ENCODE measurements around the gene RNF113B. TPM values are rescaled to one million over a fixed set of nuclear protein-coding genes. Genes with fewer than 3 reads are reported as not detected.

Gene RNF113B
- total RNA-seq, 1 donor from 2014 or later = not detected

DNA sequence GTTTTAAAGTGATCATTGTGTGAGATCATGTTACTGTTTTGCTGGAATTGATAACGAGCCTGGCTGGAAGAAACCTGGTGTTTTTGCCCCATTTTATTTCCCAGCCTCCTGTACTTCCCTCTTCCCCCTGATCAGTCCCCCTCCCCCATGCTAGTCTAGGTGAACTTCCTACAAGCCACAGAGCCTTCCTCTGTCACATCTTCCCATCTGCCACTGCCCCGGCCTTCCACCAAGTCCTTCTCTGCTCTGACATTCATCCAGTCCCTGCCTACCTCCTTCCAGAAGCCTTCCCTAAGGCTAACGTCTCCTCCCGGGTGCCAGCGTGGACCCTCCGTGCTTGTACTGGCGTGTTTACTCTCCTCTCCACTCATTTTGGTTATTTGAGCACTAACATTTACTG is 19.9 kb downstream of the RNF113B start:
- Mint-ChIP-seq H3K36me3 (ENCODE audit: low read depth, unreplicated experiment) (peaks cover 6% of the 10 kb centered on the region), H3K9me3 (ENCODE audit: unreplicated experiment) (no peaks in the 10 kb centered on the region), H3K4me3 (ENCODE audit: unreplicated experiment) (peak overlapping the region; percentile 8), H3K4me1 (ENCODE audit: low read depth, unreplicated experiment) (peaks cover 20% of the 10 kb centered on the region), H3K27ac (ENCODE audit: unreplicated experiment) (peak overlapping the region; percentile 15), H3K27me3 (ENCODE audit: low read depth, unreplicated experiment) (no peaks in the 10 kb centered on the region)
- H3K27ac ChIP-seq (ENCODE audit: low read depth, low read length) = no peak overlapping the region
- no peak overlapping the region for H2AFZ ChIP-seq (ENCODE audit: low read depth, low read length)
- H3K9ac ChIP-seq (ENCODE audit: low read length) = no peak overlapping the region
- H3K4me1 ChIP-seq (ENCODE audit: insufficient read depth, low read length) = no peaks in the 10 kb centered on the region
- peaks cover 59% of the 10 kb centered on the region for H4K20me1 ChIP-seq (ENCODE audit: insufficient read depth, low read length)
- no peaks in the 10 kb centered on the region for H3K9me3 ChIP-seq (ENCODE audit: insufficient read depth, low read depth, low read length)
- FAIRE-seq = no peak
- no peaks in the 10 kb centered on the region for H3K36me3 ChIP-seq (ENCODE audit: insufficient read depth, low read length)
- no peak overlapping the region for H3K4me2 ChIP-seq (ENCODE audit: low read length)
- TF ChIP-seq, protein P1, sequence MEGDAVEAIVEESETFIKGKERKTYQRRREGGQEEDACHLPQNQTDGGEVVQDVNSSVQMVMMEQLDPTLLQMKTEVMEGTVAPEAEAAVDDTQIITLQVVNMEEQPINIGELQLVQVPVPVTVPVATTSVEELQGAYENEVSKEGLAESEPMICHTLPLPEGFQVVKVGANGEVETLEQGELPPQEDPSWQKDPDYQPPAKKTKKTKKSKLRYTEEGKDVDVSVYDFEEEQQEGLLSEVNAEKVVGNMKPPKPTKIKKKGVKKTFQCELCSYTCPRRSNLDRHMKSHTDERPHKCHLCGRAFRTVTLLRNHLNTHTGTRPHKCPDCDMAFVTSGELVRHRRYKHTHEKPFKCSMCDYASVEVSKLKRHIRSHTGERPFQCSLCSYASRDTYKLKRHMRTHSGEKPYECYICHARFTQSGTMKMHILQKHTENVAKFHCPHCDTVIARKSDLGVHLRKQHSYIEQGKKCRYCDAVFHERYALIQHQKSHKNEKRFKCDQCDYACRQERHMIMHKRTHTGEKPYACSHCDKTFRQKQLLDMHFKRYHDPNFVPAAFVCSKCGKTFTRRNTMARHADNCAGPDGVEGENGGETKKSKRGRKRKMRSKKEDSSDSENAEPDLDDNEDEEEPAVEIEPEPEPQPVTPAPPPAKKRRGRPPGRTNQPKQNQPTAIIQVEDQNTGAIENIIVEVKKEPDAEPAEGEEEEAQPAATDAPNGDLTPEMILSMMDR (IDR thresholded peaks at IDR 0.05; ENCODE audit: insufficient read depth, low read depth, low read length) = no peak
- TF ChIP-seq EZH2 (IDR thresholded peaks at IDR 0.05; ENCODE audit: insufficient read depth, low read length) = no peak
- H3K27me3 ChIP-seq (ENCODE audit: insufficient read depth, low read length) = no peaks in the 10 kb centered on the region
- peaks cover 89% of the 10 kb centered on the region for H3K79me2 ChIP-seq (ENCODE audit: insufficient read depth, low read length)
- no peak for DNase-seq (ENCODE audit: low read depth)
- H3K4me3 ChIP-seq (ENCODE audit: insufficient read depth, low read depth, low read length) = no peak overlapping the region

DNA sequence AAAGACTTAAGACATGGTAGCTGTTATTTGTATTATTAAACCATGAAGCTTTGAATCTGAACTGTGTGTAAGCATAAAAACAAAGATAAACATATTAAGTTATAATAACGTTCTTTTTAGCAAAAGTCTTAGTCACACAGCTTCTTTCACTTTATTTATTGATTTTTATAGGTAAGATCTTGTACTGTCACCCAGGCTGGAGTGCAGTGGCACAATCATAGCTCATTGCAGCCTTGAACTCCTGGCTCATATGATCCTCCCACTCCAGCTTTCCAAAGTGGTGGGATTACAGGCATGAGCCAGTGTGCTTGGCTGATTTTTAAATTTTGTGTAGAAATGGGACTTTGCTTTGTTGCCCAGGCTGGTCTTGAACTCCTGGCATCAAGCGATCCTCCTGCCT is 20.8 kb downstream of the RNF113B start:
- Mint-ChIP-seq H3K27me3 (ENCODE audit: low read depth, unreplicated experiment) (no peaks in the 10 kb centered on the region), H3K36me3 (ENCODE audit: low read depth, unreplicated experiment) (peaks cover 1% of the 10 kb centered on the region), H3K9me3 (ENCODE audit: unreplicated experiment) (no peaks in the 10 kb centered on the region), H3K4me3 (ENCODE audit: unreplicated experiment) (no peak overlapping the region), H3K4me1 (ENCODE audit: low read depth, unreplicated experiment) (peaks cover 16% of the 10 kb centered on the region), H3K27ac (ENCODE audit: unreplicated experiment) (no peak overlapping the region)
- TF ChIP-seq, protein P1 (IDR thresholded peaks at IDR 0.05; ENCODE audit: insufficient read depth, low read depth, low read length) = no peak
- no peak for TF ChIP-seq EZH2 (IDR thresholded peaks at IDR 0.05; ENCODE audit: insufficient read depth, low read length)
- no peak overlapping the region for H3K27ac ChIP-seq (ENCODE audit: low read depth, low read length)
- H4K20me1 ChIP-seq (ENCODE audit: insufficient read depth, low read length) = peaks cover 56% of the 10 kb centered on the region
- H3K9me3 ChIP-seq (ENCODE audit: insufficient read depth, low read depth, low read length) = no peaks in the 10 kb centered on the region
- H3K4me2 ChIP-seq (ENCODE audit: low read length) = no peak overlapping the region
- H3K4me3 ChIP-seq (ENCODE audit: insufficient read depth, low read depth, low read length) = no peak overlapping the region
- no peaks in the 10 kb centered on the region for H3K27me3 ChIP-seq (ENCODE audit: insufficient read depth, low read length)
- no peak overlapping the region for H3K9ac ChIP-seq (ENCODE audit: low read length)
- no peaks in the 10 kb centered on the region for H3K4me1 ChIP-seq (ENCODE audit: insufficient read depth, low read length)
- FAIRE-seq (no peak), DNase-seq (ENCODE audit: low read depth) (no peak)
- H3K36me3 ChIP-seq (ENCODE audit: insufficient read depth, low read length) = no peaks in the 10 kb centered on the region
- peaks cover 88% of the 10 kb centered on the region for H3K79me2 ChIP-seq (ENCODE audit: insufficient read depth, low read length)
- no peak overlapping the region for H2AFZ ChIP-seq (ENCODE audit: low read depth, low read length)

DNA sequence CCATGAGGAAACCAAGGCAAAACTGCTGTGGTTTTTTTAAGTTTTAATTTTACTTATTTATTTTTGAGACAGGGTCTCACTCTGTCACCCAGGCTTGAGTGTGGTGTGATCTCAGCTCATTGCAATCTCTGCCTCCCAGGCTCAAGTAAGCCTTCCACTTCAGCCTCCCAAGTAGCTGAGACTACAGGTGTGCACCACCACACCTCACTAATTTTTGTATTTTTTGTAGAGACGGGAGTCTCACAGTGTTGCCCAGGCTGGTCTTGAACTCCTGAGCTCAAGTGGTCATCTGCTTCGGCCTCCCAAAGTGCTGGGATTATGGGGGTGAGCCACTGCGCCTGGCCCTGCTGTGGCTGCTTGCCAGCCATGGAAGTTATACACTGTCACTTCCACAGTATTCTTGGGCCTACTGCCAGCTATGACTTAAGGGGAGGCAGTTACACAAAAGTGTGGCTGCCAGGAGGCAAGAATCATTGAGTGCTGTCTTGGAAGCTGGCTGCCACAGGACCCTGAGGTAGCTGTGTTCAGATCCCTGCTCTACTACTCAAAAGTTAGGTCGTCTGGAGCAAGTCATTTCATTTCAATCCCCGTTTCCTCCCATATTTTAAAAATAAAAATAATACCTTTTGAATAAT is 21.5 kb downstream of the RNF113B start:
- peak overlapping the region; percentile 18 for H3K27ac Mint-ChIP-seq (ENCODE audit: unreplicated experiment)
- H3K4me1 Mint-ChIP-seq (ENCODE audit: low read depth, unreplicated experiment) = peaks cover 21% of the 10 kb centered on the region

More for the DNA sequence above, 21.5 kb downstream of the RNF113B start:
- Histone ChIP-seq H3K9ac (ENCODE audit: low read length) (no peak overlapping the region), H3K9me3 (ENCODE audit: insufficient read depth, low read depth, low read length) (no peaks in the 10 kb centered on the region), H3K27ac (ENCODE audit: low read depth, low read length) (no peak overlapping the region), H3K36me3 (ENCODE audit: insufficient read depth, low read length) (no peaks in the 10 kb centered on the region), H3K27me3 (ENCODE audit: insufficient read depth, low read length) (no peaks in the 10 kb centered on the region), H3K4me3 (ENCODE audit: insufficient read depth, low read depth, low read length) (no peak overlapping the region), H4K20me1 (ENCODE audit: insufficient read depth, low read length) (peaks cover 62% of the 10 kb centered on the region), H2AFZ (ENCODE audit: low read depth, low read length) (no peak overlapping the region), H3K4me2 (ENCODE audit: low read length) (no peak overlapping the region), H3K79me2 (ENCODE audit: insufficient read depth, low read length) (peaks cover 90% of the 10 kb centered on the region), H3K4me1 (ENCODE audit: insufficient read depth, low read length) (no peaks in the 10 kb centered on the region)
- TF ChIP-seq EZH2 (IDR thresholded peaks at IDR 0.05; ENCODE audit: insufficient read depth, low read length) = no peak
- H3K27me3 Mint-ChIP-seq (ENCODE audit: low read depth, unreplicated experiment) = no peaks in the 10 kb centered on the region
- H3K9me3 Mint-ChIP-seq (ENCODE audit: unreplicated experiment) = no peaks in the 10 kb centered on the region
- peak; percentile 69 for DNase-seq (ENCODE audit: low read depth)
- FAIRE-seq = peak; percentile 62
- peaks cover 1% of the 10 kb centered on the region for H3K36me3 Mint-ChIP-seq (ENCODE audit: low read depth, unreplicated experiment)
- no peak overlapping the region for H3K4me3 Mint-ChIP-seq (ENCODE audit: unreplicated experiment)

Data from astrocyte (in vitro differentiated cells and primary cell).